ENCODE measurements around the gene SMARCE1. TPM values are rescaled to one million over a fixed set of nuclear protein-coding genes. Genes with fewer than 3 reads are reported as not detected.
A peak's percentile ranks its signal among the peaks of the same experiment; 100 is the strongest.

SMARCE1 gene
- total RNA-seq, 1 donor from 2014 or later: 140 TPM

DNA sequence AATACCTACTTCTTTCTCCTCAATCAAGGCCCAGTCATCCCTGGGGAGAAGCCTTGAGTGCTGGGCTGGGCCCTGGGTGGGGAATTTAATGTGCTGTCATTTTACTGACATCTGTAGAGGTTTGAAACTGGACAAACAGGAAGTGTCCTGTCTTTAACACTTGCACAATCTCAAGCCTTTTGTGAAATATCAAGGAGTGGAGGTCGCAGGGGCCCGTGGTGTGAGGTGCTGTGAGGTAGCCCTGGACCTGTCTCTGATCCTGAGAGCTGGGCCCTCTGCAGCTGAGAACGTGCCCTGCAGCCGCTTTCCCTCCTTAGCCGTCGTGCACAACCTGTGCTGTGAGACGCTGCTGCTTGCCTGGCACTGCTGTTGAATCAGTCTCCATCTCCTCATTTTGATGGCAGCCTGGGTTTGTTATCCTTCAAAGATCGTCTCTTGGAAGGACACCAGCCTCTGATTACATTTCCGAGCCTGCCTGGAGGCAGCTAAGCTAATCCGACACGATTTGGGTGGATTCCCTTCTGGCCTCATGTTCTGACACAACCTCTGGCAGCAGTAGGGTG is 29.9 kb downstream of the SMARCE1 start:
- no peaks in the 10 kb centered on the region for H3K27me3 Mint-ChIP-seq
- ChIA-PET CTCF (interaction anchor here (1.4 to 13.7 kb wide), 7 partner anchors 8 to 261 kb away, joined by 3 to 426 read pairs (median 6); partner anchors contain the start of gene CCR7), POLR2A (interaction anchor here (1.1 to 21.8 kb wide), 6 partner anchors 20 to 1070 kb away, joined by 3 to 1885 read pairs (median 62); partner anchors contain the start of genes CCR7 and SMARCE1)
- peak overlapping the region; percentile 96 for H3K27ac Mint-ChIP-seq
- H3K4me1 Mint-ChIP-seq: peaks cover 88% of the 10 kb centered on the region
- DNase-seq (no peak), ATAC-seq (ENCODE audit: low read depth) (no peak)
- TF ChIP-seq, protein P1, sequence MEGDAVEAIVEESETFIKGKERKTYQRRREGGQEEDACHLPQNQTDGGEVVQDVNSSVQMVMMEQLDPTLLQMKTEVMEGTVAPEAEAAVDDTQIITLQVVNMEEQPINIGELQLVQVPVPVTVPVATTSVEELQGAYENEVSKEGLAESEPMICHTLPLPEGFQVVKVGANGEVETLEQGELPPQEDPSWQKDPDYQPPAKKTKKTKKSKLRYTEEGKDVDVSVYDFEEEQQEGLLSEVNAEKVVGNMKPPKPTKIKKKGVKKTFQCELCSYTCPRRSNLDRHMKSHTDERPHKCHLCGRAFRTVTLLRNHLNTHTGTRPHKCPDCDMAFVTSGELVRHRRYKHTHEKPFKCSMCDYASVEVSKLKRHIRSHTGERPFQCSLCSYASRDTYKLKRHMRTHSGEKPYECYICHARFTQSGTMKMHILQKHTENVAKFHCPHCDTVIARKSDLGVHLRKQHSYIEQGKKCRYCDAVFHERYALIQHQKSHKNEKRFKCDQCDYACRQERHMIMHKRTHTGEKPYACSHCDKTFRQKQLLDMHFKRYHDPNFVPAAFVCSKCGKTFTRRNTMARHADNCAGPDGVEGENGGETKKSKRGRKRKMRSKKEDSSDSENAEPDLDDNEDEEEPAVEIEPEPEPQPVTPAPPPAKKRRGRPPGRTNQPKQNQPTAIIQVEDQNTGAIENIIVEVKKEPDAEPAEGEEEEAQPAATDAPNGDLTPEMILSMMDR (IDR thresholded peaks at IDR 0.05): no peak
- no peak overlapping the region for H3K4me3 Mint-ChIP-seq
- no peaks in the 10 kb centered on the region for H3K9me3 Mint-ChIP-seq
- intact Hi-C loops (cut with micrococcal nuclease): loop anchor here (5.0 kb wide), 2 partner anchors 175 to 930 kb away; partner anchors contain the start of gene IGFBP4
- no peaks in the 10 kb centered on the region for H3K36me3 Mint-ChIP-seq (ENCODE audit: low read depth)

DNA sequence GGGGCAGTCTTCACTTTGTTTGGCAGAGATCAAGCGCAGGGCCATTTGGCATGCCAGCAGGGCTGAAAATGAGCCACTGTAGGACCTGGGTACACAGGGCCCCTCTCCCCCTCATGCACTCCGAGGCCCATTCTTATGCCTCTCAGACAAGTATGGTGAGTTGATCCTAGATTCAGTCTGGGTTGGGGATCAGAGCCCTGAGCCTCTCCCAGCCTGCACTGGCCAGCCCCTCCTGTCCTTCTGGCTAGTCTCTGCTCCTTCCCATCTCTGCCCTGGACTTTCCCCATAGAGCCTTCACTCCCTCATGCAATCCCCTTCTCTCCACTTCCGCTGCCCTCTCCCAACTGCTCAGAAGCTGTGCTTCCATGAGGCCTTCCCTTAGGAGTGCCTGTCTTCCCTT is 31.0 kb downstream of the SMARCE1 start:
- TF ChIP-seq, protein P1 (IDR thresholded peaks at IDR 0.05): no peak
- H3K27ac Mint-ChIP-seq: peak overlapping the region; percentile 96
- DNase-seq (no peak), ATAC-seq (ENCODE audit: low read depth) (no peak)
- peak overlapping the region; percentile 29 for H3K4me3 Mint-ChIP-seq
- intact Hi-C loops (cut with micrococcal nuclease): loop anchor here (5.0 kb wide), 2 partner anchors 174 to 931 kb away; partner anchors contain the start of gene IGFBP4
- H3K27me3 Mint-ChIP-seq: no peaks in the 10 kb centered on the region
- no peaks in the 10 kb centered on the region for H3K36me3 Mint-ChIP-seq (ENCODE audit: low read depth)
- H3K4me1 Mint-ChIP-seq: peaks cover 84% of the 10 kb centered on the region
- ChIA-PET CTCF (interaction anchor here (1.5 to 13.7 kb wide), 8 partner anchors 9 to 260 kb away, joined by 3 to 426 read pairs (median 20); partner anchors contain the start of gene CCR7), POLR2A (interaction anchor here (0.6 to 21.8 kb wide), 8 partner anchors 9 to 706 kb away, joined by 4 to 1885 read pairs (median 52); partner anchors contain the start of genes CCR7, IGFBP4 and SMARCE1)
- H3K9me3 Mint-ChIP-seq: no peaks in the 10 kb centered on the region

DNA sequence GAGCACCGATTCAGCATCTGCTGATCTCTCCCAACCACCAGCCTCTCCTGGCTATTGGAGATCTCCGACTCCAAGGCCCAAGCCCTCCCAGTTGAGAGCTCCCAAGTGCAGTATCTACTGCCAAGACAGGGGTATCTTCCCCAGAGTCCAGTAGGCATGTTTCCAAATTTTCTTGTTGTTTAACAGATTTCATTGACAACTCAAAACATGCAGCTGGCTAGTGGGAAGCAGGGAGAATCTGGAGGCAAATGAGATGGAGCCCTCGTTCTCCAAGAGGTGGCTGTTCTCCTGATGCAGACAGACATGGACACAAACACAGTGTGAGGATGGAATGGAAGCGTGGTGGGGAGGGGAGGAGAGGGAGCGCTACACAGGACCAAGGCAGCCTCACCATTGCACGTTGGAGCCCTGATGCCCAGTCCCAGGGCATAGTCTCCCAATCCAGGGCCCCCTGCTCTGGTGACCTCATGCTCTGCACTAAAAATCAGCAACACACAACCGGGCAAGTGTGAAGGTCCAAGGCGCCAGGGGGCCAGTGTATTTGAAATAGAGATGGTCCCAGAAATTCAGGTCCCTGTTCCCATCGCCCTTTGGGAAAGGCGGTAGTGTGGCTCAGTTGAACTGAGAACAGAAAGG is 31.7 kb downstream of the SMARCE1 start:
- H3K27me3 Mint-ChIP-seq: no peaks in the 10 kb centered on the region
- ATAC-seq (ENCODE audit: low read depth) (no peak), DNase-seq (no peak)
- ChIA-PET CTCF (interaction anchor here (0.8 to 13.7 kb wide), 33 partner anchors 10 to 1072 kb away, joined by 3 to 426 read pairs (median 7); partner anchors contain the start of genes CCR7, IGFBP4 and SMARCE1), POLR2A (interaction anchor here (0.5 to 21.8 kb wide), 38 partner anchors 10 to 1073 kb away, joined by 3 to 1885 read pairs (median 7); partner anchors contain the start of genes CCR7, EIF1, IGFBP4 and SMARCE1)
- peak overlapping the region; percentile 77 for H3K4me3 Mint-ChIP-seq
- intact Hi-C loops (cut with micrococcal nuclease): loop anchor here (1.0 to 5.0 kb wide), 13 partner anchors 17 to 1051 kb away; partner anchors contain the start of genes CCR7 and IGFBP4
- H3K4me1 Mint-ChIP-seq: peaks cover 83% of the 10 kb centered on the region
- TF ChIP-seq, protein P1 (IDR thresholded peaks at IDR 0.05): no peak
- no peaks in the 10 kb centered on the region for H3K36me3 Mint-ChIP-seq (ENCODE audit: low read depth)
- H3K27ac Mint-ChIP-seq: peak overlapping the region; percentile 96
- no peaks in the 10 kb centered on the region for H3K9me3 Mint-ChIP-seq

DNA sequence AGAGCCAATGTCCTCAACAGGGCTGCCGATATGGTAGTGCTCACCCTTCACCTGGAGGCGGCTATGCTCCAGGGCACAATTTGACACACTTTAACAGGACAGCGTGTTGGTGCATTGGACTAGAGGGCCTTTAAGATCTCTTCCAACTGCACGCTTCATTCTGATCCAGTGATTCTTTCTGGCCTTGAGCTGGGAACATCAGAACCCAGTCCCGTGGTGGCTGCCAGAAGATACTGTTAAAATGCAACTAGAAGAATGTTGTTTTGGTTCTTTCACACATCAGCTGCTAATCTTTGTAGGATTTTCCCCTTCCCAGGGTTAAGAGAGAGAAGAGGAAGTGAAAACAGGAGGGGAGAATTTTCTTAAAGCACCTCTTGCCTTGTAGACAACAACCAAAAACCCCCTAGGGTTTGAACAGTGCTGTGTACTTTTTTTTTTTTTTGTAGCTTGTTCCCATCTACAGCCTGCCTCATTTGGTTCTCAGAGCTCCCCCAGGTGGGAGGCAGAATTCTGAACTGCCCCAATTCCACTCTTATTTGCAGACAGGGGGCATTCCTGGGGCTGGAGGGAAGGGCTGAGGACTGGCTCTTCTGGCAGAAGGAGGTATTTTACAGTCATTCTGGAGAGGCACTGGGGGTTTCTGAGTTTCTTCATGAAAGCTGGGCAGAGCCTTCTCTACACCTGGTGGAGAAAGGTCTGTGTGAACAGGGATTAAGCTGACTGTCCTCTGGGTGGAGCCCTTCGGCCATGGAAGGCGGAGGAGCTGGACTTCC is 32.4 kb downstream of the SMARCE1 start:
- ATAC-seq (ENCODE audit: low read depth) (peak; percentile 83), DNase-seq (peak; percentile 58)
- intact Hi-C loops (cut with micrococcal nuclease): loop anchor here (1.0 to 5.0 kb wide), 13 partner anchors 16 to 1052 kb away; partner anchors contain the start of genes CCR7 and IGFBP4
- H3K27me3 Mint-ChIP-seq: no peaks in the 10 kb centered on the region
- H3K36me3 Mint-ChIP-seq (ENCODE audit: low read depth): no peaks in the 10 kb centered on the region
- H3K4me3 Mint-ChIP-seq: peak overlapping the region; percentile 77
- H3K9me3 Mint-ChIP-seq: no peaks in the 10 kb centered on the region
- POLR2A ChIA-PET: interaction anchor here (0.5 to 21.8 kb wide), 44 partner anchors 10 to 1074 kb away, joined by 3 to 1885 read pairs (median 6); partner anchors contain the start of genes CCR7, EIF1, IGFBP4 and PSMD3
- peaks cover 81% of the 10 kb centered on the region for H3K4me1 Mint-ChIP-seq
- TF ChIP-seq, protein P1 (IDR thresholded peaks at IDR 0.05): no peak
- peak overlapping the region; percentile 96 for H3K27ac Mint-ChIP-seq
- CTCF ChIA-PET: interaction anchor here (0.7 to 13.7 kb wide), 40 partner anchors 10 to 1073 kb away, joined by 3 to 426 read pairs (median 6); partner anchors contain the start of genes CCR7, IGFBP4 and SMARCE1
